HepG2 (cell line): Measurements from ENCODE around the gene CDC26. TPM values are rescaled to one million over a fixed set of nuclear protein-coding genes. Genes with fewer than 3 reads are reported as not detected.

Experiments
- ATAC-seq: fragments of 200-7000 bp; cut with Tn5 transposase; 3 replicates; pipeline ENCODE4 v1.9.1; 2020; ENCODE audit warnings: mild to moderate bottlenecking, moderate library complexity
- BruUV-seq: library from RNA; stranded (reverse); fragments of 400-500 nt; replicated peaks from 2 replicates; lab custom pipeline; 2021; lab: Mats Ljungman, UMichigan
- CTCF ChIA-PET: fragments of 300-600 bp; formaldehyde crosslinking; extraction: SDS; loops from one replicate; lab custom pipeline; 2021; ENCODE audit warnings: low total read pairs, inconsistent platforms, low intra/inter-chr PET ratio; lab: Yijun Ruan, JAX
- POLR2A ChIA-PET: fragments of 350-600 bp; sonication (Branson Sonifier 250); formaldehyde crosslinking; loops from one replicate; lab custom pipeline; 2020; ENCODE audit warnings: antibody characterized with exemption, inconsistent platforms; lab: Yijun Ruan, JAX
- DNase-seq: peaks from one replicate; pipeline ENCODE4 v3.0.0-alpha.2; 2015; ENCODE audit warnings: low spot score
- FAIRE-seq: peaks from 3 replicates; lab custom pipeline; 2011; peaks lifted over from hg19 to GRCh38; lab: Jason Lieb, UNC
- H2AFZ ChIP-seq: one replicate; pipeline ENCODE4 v1.6.1; 2011; ENCODE audit warnings: low read length, inconsistent platforms
- H3K27ac ChIP-seq: fragments of 300-600 bp; 3 replicates; pipeline ENCODE4 v1.8.0; 2011; ENCODE audit warnings: mixed run types, mild to moderate bottlenecking, mixed read lengths, low read length, inconsistent platforms; ENCODE audit not compliant: insufficient read depth; ENCODE audit errors: extremely low read length
- H3K27me3 ChIP-seq, 2 experiments: fragments of 200-600 bp in 1 of 2; 2 replicates in 1 of 2; 3 replicates in 1 of 2; pipeline versions ENCODE4 v1.6.0 to v1.8.0; 2011; ENCODE audit warnings: low read length in 2 of 2, mild to moderate bottlenecking in 2 of 2, moderate library complexity in 2 of 2, inconsistent platforms in 1 of 2; ENCODE audit not compliant: insufficient read depth in 2 of 2, control insufficient read depth in 1 of 2
- H3K36me3 ChIP-seq, 2 experiments: fragments of 200-600 bp in 1 of 2; replicated peaks in 1 of 2; 2 replicates in 1 of 2; 3 replicates in 1 of 2; pipeline versions ENCODE4 v1.5.1 to v1.8.0; 2011; ENCODE audit warnings: low read length in 2 of 2, inconsistent platforms in 1 of 2; ENCODE audit not compliant: insufficient read depth in 2 of 2, control insufficient read depth in 1 of 2
- H3K4me1 ChIP-seq: 2 replicates; pipeline ENCODE4 v1.5.1; 2012; ENCODE audit warnings: low read length, inconsistent platforms; ENCODE audit not compliant: insufficient read depth
- H3K4me2 ChIP-seq: 2 replicates; pipeline ENCODE4 v1.6.0; 2011; ENCODE audit warnings: low read depth, low read length, inconsistent platforms
- H3K4me3 ChIP-seq, 3 experiments: fragments of 200-600 bp in 1 of 3; sonication (generic), shearing (Covaris generic) in 1 of 3; replicated peaks in 1 of 3; 2 replicates each; pipeline ENCODE4 v1.5.1; 2011 to 2016; ENCODE audit warnings: low read length in 3 of 3, inconsistent platforms in 2 of 3, low read depth in 2 of 3, mild to moderate bottlenecking in 2 of 3, control low read depth in 1 of 3, mixed read lengths in 1 of 3; ENCODE audit not compliant: insufficient read depth in 1 of 3
- H3K79me2 ChIP-seq: one replicate; pipeline ENCODE4 v1.6.1; 2011; ENCODE audit warnings: low read length, inconsistent platforms; ENCODE audit not compliant: insufficient read depth
- H3K9ac ChIP-seq: 2 replicates; pipeline ENCODE4 v1.6.0; 2011; ENCODE audit warnings: mild to moderate bottlenecking, low read depth, low read length, inconsistent platforms; ENCODE audit not compliant: insufficient read depth
- H3K9me3 ChIP-seq: 2 replicates; pipeline ENCODE4 v1.5.1; 2012; ENCODE audit warnings: mild to moderate bottlenecking, low read length
- H4K20me1 ChIP-seq: 2 replicates; pipeline ENCODE4 v1.6.0; 2011; ENCODE audit warnings: inconsistent platforms, mild to moderate bottlenecking, low read length, moderate library complexity; ENCODE audit not compliant: insufficient read depth
- ATAD3A ChIP-seq: sonication (generic); formaldehyde crosslinking; IDR thresholded peaks from 2 replicates; pipeline ENCODE4 v1.4.0; 2020; ENCODE audit warnings: missing genetic modification reagents
- ATF5 ChIP-seq: sonication (generic); formaldehyde crosslinking; IDR thresholded peaks from 2 replicates; pipeline ENCODE4 v1.4.0; 2020; ENCODE audit warnings: mild to moderate bottlenecking, low read depth, missing genetic modification reagents
- CHD4 ChIP-seq: fragments of 200-600 bp; sonication (generic); IDR thresholded peaks from 2 replicates; pipeline ENCODE4 v1.7.0; 2017; ENCODE audit warnings: mild to moderate bottlenecking, low read length, borderline replicate concordance
- LRRFIP1 ChIP-seq: sonication (generic); formaldehyde crosslinking; conservative IDR thresholded peaks from 2 replicates; pipeline ENCODE4 v1.4.0; 2020; ENCODE audit warnings: missing genetic modification reagents
- NFIB ChIP-seq: sonication (generic); formaldehyde crosslinking; IDR thresholded peaks from 2 replicates; pipeline ENCODE4 v1.9.0; 2021; ENCODE audit warnings: missing genetic modification reagents, mild to moderate bottlenecking, borderline replicate concordance
- ZBTB34 ChIP-seq: sonication (generic); formaldehyde crosslinking; IDR thresholded peaks from 2 replicates; pipeline ENCODE4 v1.8.0; 2022; ENCODE audit warnings: mild to moderate bottlenecking, missing genetic modification reagents
- ZNF160 ChIP-seq: sonication (generic); formaldehyde crosslinking; IDR thresholded peaks from 2 replicates; pipeline ENCODE4 v1.8.0; 2022; ENCODE audit warnings: mild to moderate bottlenecking, inconsistent platforms, missing genetic modification reagents
- ZNF205 ChIP-seq: IDR thresholded peaks from 2 replicates; pipeline ENCODE4 v1.6.1; 2018; ENCODE audit warnings: missing biosample characterization, missing genetic modification reagents
- ZNF296 ChIP-seq: sonication (generic); formaldehyde crosslinking; conservative IDR thresholded peaks from 2 replicates; pipeline ENCODE4 v1.5.0; 2020; ENCODE audit warnings: mild to moderate bottlenecking, missing genetic modification reagents
- ZNF329 ChIP-seq: sonication (generic); formaldehyde crosslinking; IDR thresholded peaks from 2 replicates; pipeline ENCODE4 v1.9.0; 2021; ENCODE audit warnings: low read depth, mild to moderate bottlenecking, missing genetic modification reagents
- ZNF446 ChIP-seq: sonication (generic); formaldehyde crosslinking; IDR thresholded peaks from 2 replicates; pipeline ENCODE4 v1.5.0; 2020; ENCODE audit warnings: mild to moderate bottlenecking, missing genetic modification reagents
- ZNF572 ChIP-seq: sonication (generic); formaldehyde crosslinking; IDR thresholded peaks from 2 replicates; pipeline ENCODE4 v1.5.1; 2020; ENCODE audit warnings: mild to moderate bottlenecking, missing genetic modification reagents
- ZNF839 ChIP-seq: sonication (generic); formaldehyde crosslinking; IDR thresholded peaks from 2 replicates; pipeline ENCODE4 v1.4.0; 2020; ENCODE audit warnings: missing genetic modification reagents, mild to moderate bottlenecking, borderline replicate concordance
- ZXDC ChIP-seq: sonication (generic); formaldehyde crosslinking; IDR thresholded peaks from 2 replicates; pipeline ENCODE4 v1.5.0; 2020; ENCODE audit warnings: mild to moderate bottlenecking, missing genetic modification reagents
- WGBS: methylation state at CpG from one replicate; pipeline ENCODE4 v1.1.6; 2017; ENCODE audit warnings: low lambda C conversion rate; 5-methylcytosine and 5-hydroxymethylcytosine counted together
- in situ Hi-C: cut with HindIII; loops from 2 replicates; pipeline ENCODE4 v1.10.0; 2017; ENCODE audit warnings: low pct_unique_long_range_greater_than_20kb; ENCODE audit not compliant: extremely low pct_ligation_motif_present
- intact Hi-C: fragments of 100-400 bp; cut with micrococcal nuclease; formaldehyde crosslinking; loops from one replicate; pipeline ENCODE4 v1.10.0; 2022; ENCODE audit not compliant: unreplicated experiment
- polyA plus RNA-seq, 8 experiments: library from polyadenylated mRNA; depleted of rRNA in 3 of 8; stranded (reverse) in 7 of 8; unstranded in 1 of 8; fragments of >200 nt; fragmentation: Illumina TruSeq in 4 of 8; extraction: Trizol in 4 of 8; gene quantifications; 2 replicates each; pipeline versions ENCODE4 v1.2.1 to v1.2.3, GENCODE V29; 2011 to 2016; ENCODE audit warnings: low read depth in 4 of 8, missing spikeins in 1 of 8, mixed read lengths in 1 of 8; ENCODE audit not compliant: insufficient read depth in 1 of 8
- total RNA-seq, 5 experiments: library from RNA; depleted of rRNA; stranded (reverse); fragments of >200 nt; fragmentation: Illumina TruSeq; extraction: Trizol; gene quantifications; 2 replicates each; pipeline ENCODE4 v1.2.3, GENCODE V29; 2016; ENCODE audit warnings: low read depth in 1 of 5

CDC26 gene
- total and polyA plus RNA-seq, 2 of the 13 experiments (the other 11 are each of a cell fraction or from before 2014, with no cell fraction given), result 26.6 to 57.9 TPM

GRCh38 chr9:113220467-113221002 is 54.8 kb downstream of the CDC26 start:
- intact Hi-C loops (loop anchor here (2.0 to 5.0 kb wide), 4 partner anchors 42 to 83 kb away; partner anchors contain the start of genes CDC26, PRPF4 and SLC31A2), in situ Hi-C loops (no loop called here)
- no peak for FAIRE-seq
- BruUV-seq, result TSS peak; percentile 60
- Histone ChIP-seq H3K4me1 (peaks cover 46% of the 10 kb centered on the region), H3K4me2 (peak overlapping the region; percentile 85), H3K4me3 (peak overlapping the region; percentile 90 to 92 (median 91)), H3K79me2 (peaks cover 77% of the 10 kb centered on the region), H3K27me3 (peaks cover 0 to 3% of the 10 kb centered on the region in 2 experiments; a peak in 1 of 5 replicates), H3K36me3 (no peaks in the 10 kb centered on the region; a peak in 1 of 5 replicates), H3K9ac (peak overlapping the region; percentile 87), H3K9me3 (no peaks in the 10 kb centered on the region), H4K20me1 (no peaks in the 10 kb centered on the region), H3K27ac (peak overlapping the region; percentile 78), H2AFZ (no peak overlapping the region)
- WGBS, result 1% methylated on average over 9 of the region's 11 CpGs
- ATAC-seq, result no peak
- DNase-seq, result no peak
- POLR2A ChIA-PET, result interaction anchor here (0.6 to 2.8 kb wide), 12 partner anchors 8 to 741 kb away, joined by 3 to 40 read pairs (median 6); partner anchors contain the start of genes C9orf43, CDC26, POLE3 and PRPF4
- CTCF ChIA-PET, result no interaction called here
- TF ChIP-seq ZNF296 (CRISPR knock-in tag) (0 out of 2 replicates have a peak, but pooled peaks have one; percentile 41), ZBTB34 (CRISPR knock-in tag) (no peak), ATF5 (CRISPR knock-in tag) (0 out of 2 replicates have a peak, but pooled peaks have one; percentile 15), ZNF160 (CRISPR knock-in tag) (0 out of 2 replicates have a peak, but pooled peaks have one; percentile 4), ZNF329 (CRISPR knock-in tag) (no peak), ZNF572 (CRISPR knock-in tag) (0 out of 2 replicates have a peak, but pooled peaks have one; percentile 84), ZXDC (CRISPR knock-in tag) (0 out of 2 replicates have a peak, but pooled peaks have one; percentile 67), NFIB (CRISPR knock-in tag) (no peak), CHD4 (no peak), ZNF839 (CRISPR knock-in tag) (no peak), LRRFIP1 (no peak), ZNF205 (peak; percentile 98), ZNF446 (CRISPR knock-in tag) (no peak), ATAD3A (CRISPR knock-in tag) (no peak)
